HCT116 (cell line): ENCODE measurements around the gene PTGDS. TPM values are rescaled to one million over a fixed set of nuclear protein-coding genes. Genes with fewer than 3 reads are reported as not detected.

Source experiments
- ATAC-seq: fragments of 200-7000 bp; cut with Tn5 transposase; 2 replicates; pipeline ENCODE4 v1.9.1; 2020; ENCODE audit warnings: mild to moderate bottlenecking, moderate library complexity
- BruUV-seq: library from RNA; stranded (reverse); fragments of 400-500 nt; replicated peaks from 2 replicates; lab custom pipeline; 2021; lab: Mats Ljungman, UMichigan
- CTCF ChIA-PET: fragments of 300-600 bp; sonication (Branson Sonifier 250); formaldehyde crosslinking; loops from one replicate; lab custom pipeline; 2021; ENCODE audit warnings: antibody characterized with exemption; lab: Charles Lee
- POLR2A ChIA-PET: fragments of 300-600, 350-600 bp; sonication (Branson Sonifier 250); formaldehyde crosslinking; loops from one replicate; lab custom pipeline; 2021; ENCODE audit warnings: antibody characterized with exemption; lab: Charles Lee
- RAD21 ChIA-PET, 2 experiments: fragments of 300-600 bp; sonication (Branson Sonifier 250); formaldehyde crosslinking; loops; one replicate each; lab custom pipeline; 2023; ENCODE audit warnings: low total read pairs in 2 of 2; ENCODE audit not compliant: uncharacterized antibody in 2 of 2, unreplicated experiment in 2 of 2, low non-redundant PET in 1 of 2; lab: Charles Lee
- DNase-seq: peaks from one replicate; pipeline ENCODE4 v3.0.0-alpha.2; 2010; ENCODE audit warnings: low read depth, low spot score
- H2AFZ ChIP-seq: fragments of 200-600 bp; shearing (Covaris generic), sonication (generic); 2 replicates; pipeline ENCODE4 v1.6.1; 2017; ENCODE audit warnings: low read depth, mixed run types, mixed read lengths, antibody characterized with exemption, low read length; ENCODE audit not compliant: poor library complexity, severe bottlenecking
- H3K27ac ChIP-seq: 2 replicates; pipeline ENCODE4 v1.5.1; 2012; ENCODE audit warnings: low read depth, low read length
- H3K27me3 ChIP-seq: fragments of 200-600 bp; sonication (generic); 2 replicates; pipeline ENCODE4 v1.6.1; 2016; ENCODE audit warnings: mixed run types, low read length, mixed read lengths; ENCODE audit not compliant: insufficient read depth
- H3K36me3 ChIP-seq, 2 experiments: fragments of 200-500 bp in 1 of 2; fragments of 200-600 bp in 1 of 2; sonication (Bioruptor generic) in 1 of 2; sonication (generic) in 1 of 2; 2 replicates each; pipeline versions ENCODE4 v1.5.1 to v1.6.1; 2014 to 2016; ENCODE audit warnings: low read length in 2 of 2, inconsistent platforms in 1 of 2, mixed read lengths in 1 of 2, mixed run types in 1 of 2; ENCODE audit not compliant: insufficient read depth in 2 of 2, control insufficient read depth in 1 of 2
- H3K4me1 ChIP-seq, 2 experiments: fragments of 200-600 bp in 1 of 2; sonication (generic) in 1 of 2; 2 replicates each; pipeline versions ENCODE4 v1.5.1 to v1.6.1; 2012 to 2017; ENCODE audit warnings: low read length in 2 of 2, inconsistent platforms in 1 of 2, mild to moderate bottlenecking in 1 of 2, mixed read lengths in 1 of 2, mixed run types in 1 of 2, moderate library complexity in 1 of 2; ENCODE audit not compliant: insufficient read depth in 2 of 2, control insufficient read depth in 1 of 2
- H3K4me2 ChIP-seq: fragments of 200-600 bp; sonication (generic); 2 replicates; pipeline ENCODE4 v1.6.1; 2017; ENCODE audit warnings: mixed run types, low read length, mixed read lengths
- H3K4me3 ChIP-seq, 2 experiments: fragments of 200-600 bp in 1 of 2; sonication (generic) in 1 of 2; replicated peaks in 1 of 2; 2 replicates each; pipeline ENCODE4 v1.5.1; 2011 to 2016; ENCODE audit warnings: low read length in 2 of 2, control low read depth in 1 of 2, low read depth in 1 of 2, mild to moderate bottlenecking in 1 of 2, mixed read lengths in 1 of 2, mixed run types in 1 of 2
- H3K79me2 ChIP-seq: fragments of 200-600 bp; sonication (generic); 2 replicates; pipeline ENCODE4 v1.6.1; 2017; ENCODE audit warnings: mild to moderate bottlenecking, mixed run types, low read length, moderate library complexity, mixed read lengths; ENCODE audit not compliant: insufficient read depth
- H3K9ac ChIP-seq: fragments of 200-600 bp; sonication (generic); 2 replicates; pipeline ENCODE4 v1.6.1; 2016; ENCODE audit warnings: low read length, mixed read lengths
- H3K9me2 ChIP-seq: fragments of 200-600 bp; sonication (generic), shearing (Covaris generic); 2 replicates; pipeline ENCODE4 v1.6.1; 2017; ENCODE audit warnings: mixed run types, mild to moderate bottlenecking, moderate library complexity; ENCODE audit not compliant: insufficient read depth
- H3K9me3 ChIP-seq, 2 experiments: fragments of 200-500 bp in 1 of 2; fragments of 200-600 bp in 1 of 2; sonication (Bioruptor generic) in 1 of 2; sonication (generic) in 1 of 2; 2 replicates each; pipeline ENCODE4 v1.6.1; 2014 to 2017; ENCODE audit warnings: low read length in 2 of 2, mixed read lengths in 2 of 2, inconsistent platforms in 1 of 2, low read depth in 1 of 2, mild to moderate bottlenecking in 1 of 2, mixed run types in 1 of 2, moderate library complexity in 1 of 2; ENCODE audit not compliant: control insufficient read depth in 1 of 2, insufficient read depth in 1 of 2
- H4K20me1 ChIP-seq: fragments of 200-600 bp; sonication (generic), shearing (Covaris generic); 2 replicates; pipeline ENCODE4 v1.6.1; 2017; ENCODE audit warnings: mixed run types, mild to moderate bottlenecking, moderate library complexity; ENCODE audit not compliant: insufficient read depth
- CEBPB ChIP-seq: IDR thresholded peaks from 2 replicates; pipeline ENCODE4 v1.6.1; 2012; ENCODE audit warnings: low read depth
- EGR1 ChIP-seq: IDR thresholded peaks from 2 replicates; pipeline ENCODE4 v1.6.1; 2012; ENCODE audit warnings: low read depth
- EZH2 ChIP-seq: fragments of 200-600 bp; sonication (generic); IDR thresholded peaks from 2 replicates; pipeline ENCODE4 v1.6.1; 2017; ENCODE audit warnings: antibody characterized with exemption, mixed run types
- FOSL1 ChIP-seq: IDR thresholded peaks from 2 replicates; pipeline ENCODE4 v1.6.1; 2012; ENCODE audit warnings: low read depth
- POLR2A ChIP-seq: IDR thresholded peaks from 2 replicates; pipeline ENCODE4 v1.7.0; 2011; ENCODE audit warnings: borderline replicate concordance; ENCODE audit not compliant: insufficient read depth, insufficient read length; ENCODE audit errors: extremely low read depth
- POLR2AphosphoS5 ChIP-seq: IDR thresholded peaks from 2 replicates; pipeline ENCODE4 v1.6.1; 2011; ENCODE audit warnings: mild to moderate bottlenecking, low read depth, low read length, moderate library complexity
- SRF ChIP-seq: IDR thresholded peaks from 2 replicates; pipeline ENCODE4 v1.6.1; 2012; ENCODE audit warnings: low read depth
- YY1 ChIP-seq: IDR thresholded peaks from 2 replicates; pipeline ENCODE4 v1.6.1; 2011; ENCODE audit warnings: low read length, low read depth, moderate library complexity, mild to moderate bottlenecking; ENCODE audit not compliant: insufficient replicate concordance; ENCODE audit errors: extremely low read depth
- intact Hi-C: fragments of 100-400 bp; cut with micrococcal nuclease; formaldehyde crosslinking; loops from 2 replicates; pipeline ENCODE4 v1.10.0; 2022
- total RNA-seq: library from RNA; stranded (reverse); gene quantifications from one replicate; pipeline ENCODE4 v1.2.1, GENCODE V29; 2021; ENCODE audit not compliant: unreplicated experiment
- TF ChIP-seq, protein P1 (sequence below): IDR thresholded peaks from 2 replicates; pipeline ENCODE4 v1.6.1; 2012; ENCODE audit warnings: low read depth

Gene PTGDS
- total RNA-seq, 1 experiment from 2014 or later = 3.1 TPM

DNA sequence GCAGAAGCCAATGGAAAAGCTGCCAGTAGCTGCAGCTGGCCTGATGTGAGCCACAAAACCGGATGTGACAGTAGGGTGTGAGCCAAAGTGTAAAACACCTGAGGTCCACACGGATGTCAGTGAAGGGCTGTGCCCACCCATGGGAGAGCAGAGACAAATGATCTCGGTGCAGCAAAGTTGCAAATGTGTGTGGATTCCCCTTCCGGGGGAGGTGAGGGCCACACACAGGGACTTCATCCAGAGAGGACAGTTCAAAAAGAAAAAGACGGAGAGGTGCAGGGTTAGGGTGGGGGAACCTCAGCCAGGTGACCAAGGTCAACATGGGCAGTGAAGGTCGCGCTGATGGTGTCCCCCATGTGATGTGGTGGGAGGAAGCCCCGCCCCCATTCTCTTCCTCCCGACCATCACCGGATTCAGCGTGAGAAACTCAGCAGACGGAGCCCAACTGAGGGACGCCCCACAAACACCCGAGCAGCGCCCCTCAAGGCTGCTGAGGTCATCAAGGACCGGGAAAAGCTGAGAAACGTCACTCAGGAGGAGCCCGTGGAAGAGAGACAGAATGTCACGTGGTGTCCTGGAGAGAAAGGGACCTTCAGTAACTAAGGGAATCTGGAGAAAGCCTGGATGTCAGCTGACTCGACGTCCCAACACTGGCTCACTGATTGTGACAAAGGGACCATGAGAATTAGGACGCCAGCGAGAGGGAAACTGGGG is 11.4 kb upstream of the PTGDS start:
- Histone ChIP-seq H3K36me3 (no peaks in the 10 kb centered on the region), H3K27me3 (no peaks in the 10 kb centered on the region), H3K79me2 (no peaks in the 10 kb centered on the region), H4K20me1 (no peaks in the 10 kb centered on the region), H3K27ac (no peak overlapping the region), H3K4me2 (no peak overlapping the region), H3K4me1 (peaks cover 11 to 28% of the 10 kb centered on the region in 2 experiments), H3K9ac (no peak overlapping the region), H3K9me2 (no peaks in the 10 kb centered on the region), H2AFZ (no peak overlapping the region), H3K9me3 (no peaks in the 10 kb centered on the region), H3K4me3 (no peak overlapping the region)
- intact Hi-C loops = no loop called here
- RAD21 ChIA-PET = no interaction called here
- POLR2A ChIA-PET = no interaction called here
- DNase-seq (no peak), ATAC-seq (no peak)
- CTCF ChIA-PET = interaction anchor here (2.0 kb wide), 1 partner anchor 10 kb away, joined by 5 read pairs; no protein-coding TSS in a partner anchor
- no peak for TF ChIP-seq SRF
- TF ChIP-seq EGR1 = no peak
- TF ChIP-seq POLR2A = no peak
- TF ChIP-seq EZH2 = no peak
- no peak for TF ChIP-seq YY1
- TF ChIP-seq, protein P1, sequence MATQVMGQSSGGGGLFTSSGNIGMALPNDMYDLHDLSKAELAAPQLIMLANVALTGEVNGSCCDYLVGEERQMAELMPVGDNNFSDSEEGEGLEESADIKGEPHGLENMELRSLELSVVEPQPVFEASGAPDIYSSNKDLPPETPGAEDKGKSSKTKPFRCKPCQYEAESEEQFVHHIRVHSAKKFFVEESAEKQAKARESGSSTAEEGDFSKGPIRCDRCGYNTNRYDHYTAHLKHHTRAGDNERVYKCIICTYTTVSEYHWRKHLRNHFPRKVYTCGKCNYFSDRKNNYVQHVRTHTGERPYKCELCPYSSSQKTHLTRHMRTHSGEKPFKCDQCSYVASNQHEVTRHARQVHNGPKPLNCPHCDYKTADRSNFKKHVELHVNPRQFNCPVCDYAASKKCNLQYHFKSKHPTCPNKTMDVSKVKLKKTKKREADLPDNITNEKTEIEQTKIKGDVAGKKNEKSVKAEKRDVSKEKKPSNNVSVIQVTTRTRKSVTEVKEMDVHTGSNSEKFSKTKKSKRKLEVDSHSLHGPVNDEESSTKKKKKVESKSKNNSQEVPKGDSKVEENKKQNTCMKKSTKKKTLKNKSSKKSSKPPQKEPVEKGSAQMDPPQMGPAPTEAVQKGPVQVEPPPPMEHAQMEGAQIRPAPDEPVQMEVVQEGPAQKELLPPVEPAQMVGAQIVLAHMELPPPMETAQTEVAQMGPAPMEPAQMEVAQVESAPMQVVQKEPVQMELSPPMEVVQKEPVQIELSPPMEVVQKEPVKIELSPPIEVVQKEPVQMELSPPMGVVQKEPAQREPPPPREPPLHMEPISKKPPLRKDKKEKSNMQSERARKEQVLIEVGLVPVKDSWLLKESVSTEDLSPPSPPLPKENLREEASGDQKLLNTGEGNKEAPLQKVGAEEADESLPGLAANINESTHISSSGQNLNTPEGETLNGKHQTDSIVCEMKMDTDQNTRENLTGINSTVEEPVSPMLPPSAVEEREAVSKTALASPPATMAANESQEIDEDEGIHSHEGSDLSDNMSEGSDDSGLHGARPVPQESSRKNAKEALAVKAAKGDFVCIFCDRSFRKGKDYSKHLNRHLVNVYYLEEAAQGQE = no peak
- no peak for TF ChIP-seq CEBPB
- TF ChIP-seq FOSL1 = no peak
- no peak for TF ChIP-seq POLR2AphosphoS5
- no TSS peak for BruUV-seq
